Activated CD8-positive, alpha-beta memory T cell treated with anti-CD3 and anti-CD28 coated beads for 1 hour (primary cell): ENCODE measurements around the gene MARCHF6.
"Not testable (repeated sequence)": the region's sequence is repeated elsewhere in the genome, so short reads cannot be mapped to it uniquely, and the experiment has no call there.

Experiments
- DNase-seq, 2 donors: peaks; one replicate each; pipeline ENCODE4 v3.0.0-alpha.2; 2020; ENCODE audit warnings: low read depth in 1 of 2; ENCODE audit errors: extremely low read depth in 1 of 2

MARCHF6 gene

DNA sequence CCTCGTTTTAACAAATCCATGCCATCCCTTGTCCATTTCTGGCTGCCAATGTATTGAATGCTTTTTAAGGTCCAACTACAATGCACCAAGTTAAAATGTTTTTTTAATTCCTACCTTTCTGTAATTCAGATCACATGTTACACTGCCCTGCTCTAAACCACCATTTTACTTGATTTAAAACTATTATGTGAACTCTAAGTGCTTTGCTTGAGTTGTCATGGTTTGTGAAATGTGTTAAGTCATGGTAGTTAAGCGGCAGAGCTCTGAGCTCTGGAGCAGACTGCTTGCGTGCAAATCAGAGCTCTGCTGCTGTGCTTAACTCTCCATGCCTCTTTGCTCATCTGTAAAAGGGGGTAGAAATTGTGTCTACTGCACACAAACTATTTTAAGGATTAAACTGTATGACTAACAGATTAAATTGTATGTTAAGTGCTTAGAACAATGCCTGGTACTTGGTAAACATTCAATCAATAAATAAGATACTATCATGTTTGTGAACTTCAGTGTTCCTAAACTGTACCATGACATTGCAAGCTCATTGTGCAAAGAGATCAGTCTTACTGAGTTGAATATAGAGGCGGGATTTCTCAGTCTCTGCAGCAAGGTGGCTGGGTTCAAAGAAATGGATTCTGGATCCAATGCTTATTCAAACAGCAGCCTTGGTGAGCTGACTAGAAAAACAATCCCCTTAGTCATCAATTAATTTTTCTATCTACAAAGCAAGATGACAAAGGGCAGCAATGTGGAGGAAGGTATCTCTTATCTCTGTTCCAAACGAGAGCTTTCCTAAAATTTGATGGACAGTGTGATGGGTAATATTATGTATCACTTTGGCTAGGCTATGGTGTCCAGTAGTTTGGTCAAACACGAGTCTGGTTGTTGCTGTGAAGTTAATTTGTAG is 29.7 kb upstream of the MARCHF6 start:
- DNase-seq, result no peak

- DNase-seq, result no peak
These were observed 28.8 kb upstream of the MARCHF6 start for GRCh38 chr5:10324518-10325370.

DNA sequence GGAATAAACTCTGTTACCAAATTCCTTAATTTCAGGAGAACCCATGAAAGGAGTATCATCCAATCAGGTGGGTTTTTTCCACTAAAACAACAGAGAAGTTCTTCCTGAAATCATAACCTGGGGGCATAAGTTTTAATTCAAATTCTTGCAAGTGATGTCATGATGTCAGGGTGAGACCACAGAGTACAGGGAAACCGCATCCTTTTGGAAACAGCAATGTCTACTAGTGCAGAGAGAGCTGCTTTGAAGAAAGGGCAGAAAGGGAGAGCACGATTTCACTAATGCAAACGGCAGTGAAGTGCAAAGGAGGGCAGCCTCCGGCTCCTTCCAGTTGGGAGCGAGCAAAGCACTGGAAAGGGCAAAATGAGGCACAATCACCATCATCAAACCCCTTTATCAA is 25.2 kb upstream of the MARCHF6 start:
- DNase-seq, result no peak

- DNase-seq, result no peak
These were observed 24.1 kb upstream of the MARCHF6 start for GRCh38 chr5:10329446-10329819.

DNA sequence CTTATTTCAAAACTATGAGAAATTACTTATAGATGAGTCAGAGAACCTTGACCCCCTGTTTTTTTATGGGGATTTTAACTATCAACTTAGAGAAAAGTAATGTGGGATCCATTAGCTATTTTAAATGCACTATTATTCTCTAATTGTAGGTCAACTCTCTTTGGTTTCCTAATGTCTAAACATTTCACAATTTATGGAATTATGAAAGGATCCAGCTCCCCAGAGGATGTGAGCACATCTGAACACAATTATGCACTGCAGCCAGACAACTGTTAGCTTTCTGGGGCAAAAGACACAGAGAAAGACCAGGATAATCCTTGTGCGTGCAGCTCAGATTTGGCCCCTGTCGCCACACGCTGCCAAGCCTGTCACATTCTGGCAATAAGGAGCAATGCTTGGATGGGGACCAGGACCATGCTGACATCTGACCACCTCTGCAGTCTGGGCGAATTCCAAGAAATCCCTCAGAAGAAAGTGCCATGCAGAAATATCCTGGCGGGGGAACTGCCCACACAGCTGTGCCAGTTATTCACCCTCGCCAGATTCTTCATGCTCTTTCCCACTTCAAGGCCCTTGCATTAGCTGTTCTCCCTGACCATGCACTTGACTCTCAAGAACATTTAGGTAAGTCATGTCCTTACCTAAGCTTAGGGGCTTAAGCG is 23.5 kb upstream of the MARCHF6 start:
- no peak for DNase-seq

GRCh38 chr5:10330511-10331230 is 22.8 kb upstream of the MARCHF6 start:
- DNase-seq, result no peak

- DNase-seq, result no peak
These were observed 22.1 kb upstream of the MARCHF6 start for GRCh38 chr5:10331341-10331796.

GRCh38 chr5:10332301-10332700 is 21.2 kb upstream of the MARCHF6 start:
- DNase-seq, result no peak

- no peak for DNase-seq
These were observed 20.1 kb upstream of the MARCHF6 start for GRCh38 chr5:10333154-10334006.

- no peak for DNase-seq
These were observed 18.7 kb upstream of the MARCHF6 start for GRCh38 chr5:10334831-10335230.

GRCh38 chr5:10335711-10336470 is 17.6 kb upstream of the MARCHF6 start:
- no peak for DNase-seq

DNA sequence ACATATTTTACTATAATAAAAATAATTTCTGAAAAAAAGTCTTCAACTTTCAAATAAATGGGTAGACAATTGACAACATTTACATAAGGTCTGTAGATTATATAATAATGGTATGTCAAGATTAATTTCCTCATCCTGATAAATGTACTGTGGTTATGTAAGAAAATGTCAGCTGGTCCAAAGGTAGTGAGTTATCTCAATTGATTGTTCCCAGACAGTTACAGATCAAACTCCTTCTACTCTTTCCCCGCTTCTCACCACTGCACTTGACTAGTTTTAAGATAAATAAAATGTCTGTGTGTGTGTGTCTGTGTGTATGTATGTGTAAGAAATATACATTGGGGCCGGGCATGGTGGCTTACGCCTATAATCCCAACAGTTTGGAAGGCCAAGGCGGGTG is 16.4 kb upstream of the MARCHF6 start:
- DNase-seq, result no peak

- no peak for DNase-seq
These were observed 15.5 kb upstream of the MARCHF6 start for GRCh38 chr5:10337986-10338385.

DNA sequence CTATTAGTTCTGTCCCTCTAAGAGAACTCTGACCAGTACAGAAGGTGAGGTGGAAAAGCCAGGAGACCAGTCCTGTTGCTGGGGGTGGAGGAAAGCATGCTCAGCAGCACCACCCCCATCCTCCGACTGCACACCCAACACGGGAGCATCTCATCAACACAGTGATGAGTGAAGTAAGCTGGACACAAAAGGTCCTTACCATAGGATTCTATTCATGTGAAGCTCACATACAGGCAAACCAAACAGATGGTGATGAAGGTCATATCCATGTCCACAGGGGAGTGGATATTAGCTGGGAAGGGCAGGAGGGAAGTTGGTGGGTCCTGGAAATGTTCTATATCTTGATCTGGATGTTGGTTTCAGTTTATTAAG is 14.8 kb upstream of the MARCHF6 start:
- DNase-seq, result no peak

DNA sequence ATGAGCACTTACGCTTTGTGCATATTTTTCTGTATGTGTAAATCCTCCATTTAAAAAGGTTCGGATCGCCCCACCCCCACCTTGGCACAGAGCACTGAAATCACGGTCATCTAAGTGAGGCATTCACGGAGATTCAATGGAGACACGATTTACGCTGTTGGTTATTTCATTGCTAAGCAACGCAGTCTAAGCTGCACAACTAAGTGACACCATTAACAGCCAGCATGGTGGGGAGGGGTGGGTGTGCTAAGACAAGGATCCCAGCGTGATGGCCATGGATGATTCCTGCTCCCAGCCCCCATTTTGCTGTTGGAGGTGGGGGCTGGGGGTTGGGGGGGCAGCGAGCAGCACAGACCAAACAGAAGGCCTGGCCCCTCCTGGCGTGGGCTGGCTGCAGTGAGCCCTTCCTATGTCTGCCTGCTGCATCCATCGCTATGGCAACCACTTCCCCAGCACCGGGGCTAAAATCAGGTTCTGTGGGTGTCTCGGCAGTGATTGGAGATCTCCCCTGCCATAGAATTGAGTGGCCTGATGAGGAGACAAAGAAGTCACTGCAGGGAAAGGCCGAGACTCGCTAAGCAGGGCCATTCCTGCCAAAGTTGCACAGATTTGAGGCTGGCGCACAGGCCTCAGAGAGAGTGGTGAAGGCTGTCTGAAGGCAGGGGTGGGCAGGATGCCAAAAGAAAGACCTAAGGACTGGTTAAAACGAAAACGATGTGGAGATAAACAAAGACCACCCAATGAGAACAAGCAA is 14.3 kb upstream of the MARCHF6 start:
- DNase-seq, result no peak

GRCh38 chr5:10339958-10340357 is 13.5 kb upstream of the MARCHF6 start:
- no peak for DNase-seq

- no peak for DNase-seq
These were observed 10.0 kb upstream of the MARCHF6 start for GRCh38 chr5:10343486-10343885.

DNA sequence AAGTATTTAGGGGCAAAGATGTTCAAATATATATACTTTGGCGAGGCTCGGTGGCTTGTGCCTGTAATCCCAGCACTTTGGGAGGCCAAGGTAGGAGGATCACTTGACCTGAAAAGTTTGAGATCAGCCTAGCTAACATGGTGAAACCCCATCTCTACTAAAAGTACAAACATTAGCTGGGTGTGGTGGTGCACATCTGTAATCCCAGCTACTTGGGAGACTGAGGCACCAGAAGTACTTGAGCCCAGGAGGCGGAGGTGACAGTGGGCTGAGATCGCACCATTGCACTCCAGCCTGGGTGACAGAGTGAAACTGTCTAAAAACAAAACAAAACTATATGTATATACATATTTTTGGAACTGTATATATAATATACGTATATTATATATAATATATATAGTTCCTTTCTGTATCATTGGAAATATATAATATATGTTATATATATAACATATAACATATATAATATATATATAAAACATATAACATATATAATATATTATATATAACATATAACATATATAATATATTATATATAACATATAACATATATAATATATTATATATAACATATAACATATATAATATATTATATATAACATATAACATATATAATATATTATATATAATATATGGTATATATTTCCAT is 8.9 kb upstream of the MARCHF6 start:
- DNase-seq, result not testable (repeated sequence)
